GM12878 (cell line): ENCODE data around the gene NPLOC4. TPM values are rescaled to one million over a fixed set of nuclear protein-coding genes. Genes with fewer than 3 reads are reported as not detected.

Experiments used
- ATF7 ChIP-seq: fragments of 450-650 bp; IDR thresholded peaks from 2 replicates; pipeline ENCODE4 v1.6.1; 2016; ENCODE audit warnings: low read depth, mild to moderate bottlenecking
- CREM ChIP-seq: IDR thresholded peaks from 2 replicates; pipeline ENCODE4 v1.6.1; 2014; ENCODE audit warnings: antibody characterized with exemption, low read depth
- HCFC1 ChIP-seq: fragments of 150-350 bp; IDR thresholded peaks from 2 replicates; pipeline ENCODE4 v1.6.1; 2014; ENCODE audit warnings: low read length
- HDAC6 ChIP-seq: fragments of 200-600 bp; sonication (generic); IDR thresholded peaks from one replicate; pipeline ENCODE4 v1.8.0; 2017; ENCODE audit warnings: antibody characterized with exemption; ENCODE audit not compliant: unreplicated experiment
- IKZF1 ChIP-seq: fragments of 450-650 bp; conservative IDR thresholded peaks from 2 replicates; pipeline ENCODE4 v1.6.1; 2017; ENCODE audit warnings: antibody characterized with exemption, mild to moderate bottlenecking
- IRF4 ChIP-seq: IDR thresholded peaks from 2 replicates; pipeline ENCODE4 v1.6.1; 2011; ENCODE audit warnings: low read depth, low read length
- JUNB ChIP-seq: IDR thresholded peaks from 2 replicates; pipeline ENCODE4 v1.6.1; 2016; ENCODE audit warnings: antibody characterized with exemption, mild to moderate bottlenecking
- NFIC ChIP-seq: IDR thresholded peaks from 2 replicates; pipeline ENCODE4 v1.6.1; 2012; ENCODE audit warnings: low read depth, mild to moderate bottlenecking, inconsistent platforms, low read length, moderate library complexity
- NR2F1 ChIP-seq: fragments of 450-650 bp; conservative IDR thresholded peaks from 2 replicates; pipeline ENCODE4 v1.6.1; 2017; ENCODE audit warnings: mild to moderate bottlenecking
- PAX5 ChIP-seq: IDR thresholded peaks from 2 replicates; pipeline ENCODE4 v1.6.1; 2011; ENCODE audit warnings: low read depth, low read length, borderline replicate concordance
- POLR2AphosphoS5 ChIP-seq: IDR thresholded peaks from 2 replicates; pipeline ENCODE4 v1.6.1; 2011; ENCODE audit warnings: mild to moderate bottlenecking, low read length, inconsistent platforms
- RELA ChIP-seq: fragments of 450-650 bp; IDR thresholded peaks from 2 replicates; pipeline ENCODE4 v1.8.0; 2014; ENCODE audit warnings: borderline replicate concordance; ENCODE audit not compliant: partially characterized antibody
- SMAD5 ChIP-seq: IDR thresholded peaks from 2 replicates; pipeline ENCODE4 v1.6.1; 2016; ENCODE audit warnings: antibody characterized with exemption, low read depth
- SPI1 ChIP-seq: IDR thresholded peaks from 2 replicates; pipeline ENCODE4 v1.6.1; 2011; ENCODE audit warnings: low read depth, mild to moderate bottlenecking, low read length, moderate library complexity, borderline replicate concordance; ENCODE audit not compliant: insufficient read depth
- SREBF1 ChIP-seq: IDR thresholded peaks from 2 replicates; pipeline ENCODE4 v1.6.1; 2012; ENCODE audit warnings: mild to moderate bottlenecking, low read length
- SRF ChIP-seq, 2 experiments: IDR thresholded peaks; 2 replicates each; pipeline ENCODE4 v1.6.1; 2011; ENCODE audit warnings: low read depth in 2 of 2, low read length in 2 of 2, mild to moderate bottlenecking in 1 of 2, moderate library complexity in 1 of 2
- TCF12 ChIP-seq: IDR thresholded peaks from 2 replicates; pipeline ENCODE4 v1.6.1; 2011; ENCODE audit warnings: low read depth, mild to moderate bottlenecking, low read length
- polyA plus RNA-seq, 11 experiments: library from polyadenylated mRNA; depleted of rRNA in 4 of 11; unstranded in 6 of 11; stranded (reverse) in 5 of 11; fragments of >200 nt; fragmentation: Nextera tagmentation in 4 of 11; fragmentation: Illumina TruSeq in 1 of 11; extraction: Ambion mirVana in 4 of 11; extraction: Trizol in 1 of 11; gene quantifications; 1 replicate in 1 of 11; 2 replicates in 10 of 11; pipeline versions ENCODE4 v1.2.1 to v1.2.3, GENCODE V29; 2011 to 2016; ENCODE audit warnings: inconsistent platforms in 2 of 11, missing spikeins in 2 of 11, low read depth in 1 of 11
- total RNA-seq, 4 experiments: library from RNA; depleted of rRNA in 3 of 4; stranded (reverse); fragments of >200 nt in 3 of 4; fragmentation: Illumina TruSeq in 1 of 4; extraction: Trizol in 1 of 4; gene quantifications; 2 replicates each; pipeline versions ENCODE4 v1.2.1 to v1.2.3, GENCODE V29; 2013 to 2021
- TF ChIP-seq, protein P1 (sequence below): fragments of 450-650 bp; IDR thresholded peaks from 2 replicates; pipeline ENCODE4 v1.6.1; 2016; ENCODE audit warnings: mild to moderate bottlenecking, moderate library complexity, borderline replicate concordance
- TF ChIP-seq, protein P2 (sequence below): fragments of 450-650 bp; IDR thresholded peaks from 2 replicates; pipeline ENCODE4 v1.6.1; 2017; ENCODE audit warnings: borderline replicate concordance
- TF ChIP-seq, protein P3 (sequence below): IDR thresholded peaks from 2 replicates; pipeline ENCODE4 v1.6.1; 2011; ENCODE audit warnings: low read depth, mild to moderate bottlenecking, low read length, moderate library complexity, borderline replicate concordance; ENCODE audit errors: extremely low read depth
- TF ChIP-seq, protein P4 (sequence below): fragments of 450-650 bp; IDR thresholded peaks from 2 replicates; pipeline ENCODE4 v1.6.1; 2016; ENCODE audit warnings: mild to moderate bottlenecking

NPLOC4 gene
- total and polyA plus RNA-seq, 10 of the 15 experiments (the other 5 are each of a cell fraction or from before 2014, with no cell fraction given), result 1.5 to 83.7 (median 45.8) TPM

DNA sequence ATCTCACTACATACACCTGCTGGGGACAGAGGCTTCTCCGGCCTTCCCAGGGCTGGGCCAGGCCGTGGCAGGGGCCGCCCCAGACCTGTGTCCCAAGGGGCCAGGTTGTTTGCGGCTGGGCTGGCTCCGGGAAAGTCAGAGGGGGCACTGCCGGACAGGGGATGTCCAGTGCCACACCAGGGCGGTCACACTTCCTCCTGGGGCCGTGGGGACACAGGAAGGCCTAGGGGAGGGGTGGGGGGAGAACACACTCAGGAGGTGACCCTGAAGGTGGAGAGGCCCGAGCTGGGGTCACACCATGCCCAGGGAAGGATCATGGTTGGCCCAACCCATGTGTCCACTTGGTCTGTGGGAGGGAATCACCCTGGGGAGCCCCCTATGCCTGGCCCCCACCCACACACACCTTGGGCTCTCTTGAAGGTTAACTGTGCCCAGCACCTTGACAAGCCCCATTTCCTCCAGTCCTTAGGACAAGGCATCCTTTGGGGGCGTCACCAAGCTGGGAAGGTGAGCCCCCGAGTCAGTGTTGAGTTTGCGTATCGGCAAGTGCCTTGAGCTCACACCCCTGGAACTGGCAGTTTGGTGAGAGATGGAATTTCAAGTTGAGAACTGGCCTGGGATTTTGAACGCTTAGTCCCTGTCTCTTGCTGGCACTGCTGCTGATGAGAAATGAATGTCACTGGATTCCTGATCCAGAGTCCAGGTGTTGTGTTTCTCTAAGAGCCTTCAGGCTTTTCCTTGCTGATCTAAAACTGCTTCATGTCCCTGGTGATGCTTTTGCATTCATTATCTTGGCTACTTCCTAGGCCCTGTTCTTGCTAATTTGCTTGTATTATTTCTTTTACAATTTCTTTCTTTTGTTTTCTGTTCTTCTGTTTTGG is 116.7 kb downstream of the NPLOC4 start (continued):
- TF ChIP-seq, protein P1, sequence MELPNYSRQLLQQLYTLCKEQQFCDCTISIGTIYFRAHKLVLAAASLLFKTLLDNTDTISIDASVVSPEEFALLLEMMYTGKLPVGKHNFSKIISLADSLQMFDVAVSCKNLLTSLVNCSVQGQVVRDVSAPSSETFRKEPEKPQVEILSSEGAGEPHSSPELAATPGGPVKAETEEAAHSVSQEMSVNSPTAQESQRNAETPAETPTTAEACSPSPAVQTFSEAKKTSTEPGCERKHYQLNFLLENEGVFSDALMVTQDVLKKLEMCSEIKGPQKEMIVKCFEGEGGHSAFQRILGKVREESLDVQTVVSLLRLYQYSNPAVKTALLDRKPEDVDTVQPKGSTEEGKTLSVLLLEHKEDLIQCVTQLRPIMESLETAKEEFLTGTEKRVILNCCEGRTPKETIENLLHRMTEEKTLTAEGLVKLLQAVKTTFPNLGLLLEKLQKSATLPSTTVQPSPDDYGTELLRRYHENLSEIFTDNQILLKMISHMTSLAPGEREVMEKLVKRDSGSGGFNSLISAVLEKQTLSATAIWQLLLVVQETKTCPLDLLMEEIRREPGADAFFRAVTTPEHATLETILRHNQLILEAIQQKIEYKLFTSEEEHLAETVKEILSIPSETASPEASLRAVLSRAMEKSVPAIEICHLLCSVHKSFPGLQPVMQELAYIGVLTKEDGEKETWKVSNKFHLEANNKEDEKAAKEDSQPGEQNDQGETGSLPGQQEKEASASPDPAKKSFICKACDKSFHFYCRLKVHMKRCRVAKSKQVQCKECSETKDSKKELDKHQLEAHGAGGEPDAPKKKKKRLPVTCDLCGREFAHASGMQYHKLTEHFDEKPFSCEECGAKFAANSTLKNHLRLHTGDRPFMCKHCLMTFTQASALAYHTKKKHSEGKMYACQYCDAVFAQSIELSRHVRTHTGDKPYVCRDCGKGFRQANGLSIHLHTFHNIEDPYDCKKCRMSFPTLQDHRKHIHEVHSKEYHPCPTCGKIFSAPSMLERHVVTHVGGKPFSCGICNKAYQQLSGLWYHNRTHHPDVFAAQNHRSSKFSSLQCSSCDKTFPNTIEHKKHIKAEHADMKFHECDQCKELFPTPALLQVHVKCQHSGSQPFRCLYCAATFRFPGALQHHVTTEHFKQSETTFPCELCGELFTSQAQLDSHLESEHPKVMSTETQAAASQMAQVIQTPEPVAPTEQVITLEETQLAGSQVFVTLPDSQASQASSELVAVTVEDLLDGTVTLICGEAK, result peak; percentile 26; the same call in 1 of the 2 replicates
- TF ChIP-seq IKZF1 (peak; percentile 33; the same call in 1 of the 2 replicates), TCF12 (no peak), HDAC6 (no peak), SPI1 (0 out of 2 replicates have a peak, but pooled peaks have one; percentile 31), CREM (no peak), SREBF1 (no peak), JUNB (no peak), RELA (peak; percentile 42), NFIC (no peak), IRF4 (no peak), POLR2AphosphoS5 (no peak), HCFC1 (no peak), SMAD5 (no peak), ATF7 (no peak), NR2F1 (0 out of 2 replicates have a peak, but pooled peaks have one; percentile 66), PAX5 (no peak), SRF (IDR thresholded peaks at IDR 0.05; ENCODE audit: low read depth in 2 of 2, low read length in 2 of 2) (no peak)
- TF ChIP-seq, protein P2, sequence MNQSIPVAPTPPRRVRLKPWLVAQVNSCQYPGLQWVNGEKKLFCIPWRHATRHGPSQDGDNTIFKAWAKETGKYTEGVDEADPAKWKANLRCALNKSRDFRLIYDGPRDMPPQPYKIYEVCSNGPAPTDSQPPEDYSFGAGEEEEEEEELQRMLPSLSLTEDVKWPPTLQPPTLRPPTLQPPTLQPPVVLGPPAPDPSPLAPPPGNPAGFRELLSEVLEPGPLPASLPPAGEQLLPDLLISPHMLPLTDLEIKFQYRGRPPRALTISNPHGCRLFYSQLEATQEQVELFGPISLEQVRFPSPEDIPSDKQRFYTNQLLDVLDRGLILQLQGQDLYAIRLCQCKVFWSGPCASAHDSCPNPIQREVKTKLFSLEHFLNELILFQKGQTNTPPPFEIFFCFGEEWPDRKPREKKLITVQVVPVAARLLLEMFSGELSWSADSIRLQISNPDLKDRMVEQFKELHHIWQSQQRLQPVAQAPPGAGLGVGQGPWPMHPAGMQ, result no peak
- TF ChIP-seq, protein P3, sequence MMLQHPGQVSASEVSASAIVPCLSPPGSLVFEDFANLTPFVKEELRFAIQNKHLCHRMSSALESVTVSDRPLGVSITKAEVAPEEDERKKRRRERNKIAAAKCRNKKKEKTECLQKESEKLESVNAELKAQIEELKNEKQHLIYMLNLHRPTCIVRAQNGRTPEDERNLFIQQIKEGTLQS, result no peak
- TF ChIP-seq, protein P4, sequence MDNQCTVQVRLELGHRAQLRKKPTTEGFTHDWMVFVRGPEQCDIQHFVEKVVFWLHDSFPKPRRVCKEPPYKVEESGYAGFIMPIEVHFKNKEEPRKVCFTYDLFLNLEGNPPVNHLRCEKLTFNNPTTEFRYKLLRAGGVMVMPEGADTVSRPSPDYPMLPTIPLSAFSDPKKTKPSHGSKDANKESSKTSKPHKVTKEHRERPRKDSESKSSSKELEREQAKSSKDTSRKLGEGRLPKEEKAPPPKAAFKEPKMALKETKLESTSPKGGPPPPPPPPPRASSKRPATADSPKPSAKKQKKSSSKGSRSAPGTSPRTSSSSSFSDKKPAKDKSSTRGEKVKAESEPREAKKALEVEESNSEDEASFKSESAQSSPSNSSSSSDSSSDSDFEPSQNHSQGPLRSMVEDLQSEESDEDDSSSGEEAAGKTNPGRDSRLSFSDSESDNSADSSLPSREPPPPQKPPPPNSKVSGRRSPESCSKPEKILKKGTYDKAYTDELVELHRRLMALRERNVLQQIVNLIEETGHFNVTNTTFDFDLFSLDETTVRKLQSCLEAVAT, result no peak
